ENCODE measurements around the gene GPX1.

DNA sequence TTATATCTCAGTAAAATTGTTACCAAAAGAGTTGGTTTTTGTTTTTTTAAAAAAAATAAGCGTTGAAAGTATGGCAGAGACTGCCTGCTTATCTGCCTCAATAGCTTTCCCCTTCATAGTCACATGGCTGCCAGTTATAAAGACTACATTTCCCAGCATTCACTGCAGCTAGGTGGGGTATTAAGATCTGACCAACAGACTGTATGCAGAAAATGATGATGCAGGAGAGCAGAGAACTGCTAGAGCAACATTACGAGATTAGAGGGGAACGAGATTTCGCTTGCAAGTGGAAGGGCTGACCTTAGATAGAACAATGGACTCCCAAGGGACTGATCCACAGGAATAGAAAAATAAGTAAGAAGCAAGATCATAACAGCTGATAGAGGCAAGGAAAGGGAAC lies 39.3 kb upstream of the GPX1 start:
- no peak for TF ChIP-seq NFRKB (IDR thresholded peaks at IDR 0.05)
- no peak for TF ChIP-seq CTBP1 (IDR thresholded peaks at IDR 0.05; ENCODE audit: borderline replicate concordance)
- TF ChIP-seq FOXM1 (IDR thresholded peaks at IDR 0.05; ENCODE audit: borderline replicate concordance), result no peak
- no peak for TF ChIP-seq FOXK2 (IDR thresholded peaks at IDR 0.05)
- TF ChIP-seq, protein P1, sequence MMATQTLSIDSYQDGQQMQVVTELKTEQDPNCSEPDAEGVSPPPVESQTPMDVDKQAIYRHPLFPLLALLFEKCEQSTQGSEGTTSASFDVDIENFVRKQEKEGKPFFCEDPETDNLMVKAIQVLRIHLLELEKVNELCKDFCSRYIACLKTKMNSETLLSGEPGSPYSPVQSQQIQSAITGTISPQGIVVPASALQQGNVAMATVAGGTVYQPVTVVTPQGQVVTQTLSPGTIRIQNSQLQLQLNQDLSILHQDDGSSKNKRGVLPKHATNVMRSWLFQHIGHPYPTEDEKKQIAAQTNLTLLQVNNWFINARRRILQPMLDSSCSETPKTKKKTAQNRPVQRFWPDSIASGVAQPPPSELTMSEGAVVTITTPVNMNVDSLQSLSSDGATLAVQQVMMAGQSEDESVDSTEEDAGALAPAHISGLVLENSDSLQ (IDR thresholded peaks at IDR 0.05), result no peak
- no peak for TF ChIP-seq ELF4 (IDR thresholded peaks at IDR 0.05)
- no peak for TF ChIP-seq BHLHE40 (IDR thresholded peaks at IDR 0.05; ENCODE audit: borderline replicate concordance)
- no peak for TF ChIP-seq FOXA1 (IDR thresholded peaks at IDR 0.05)
- TF ChIP-seq LEF1 (IDR thresholded peaks at IDR 0.05; ENCODE audit: borderline replicate concordance), result no peak
- no peak for TF ChIP-seq HDGF (IDR thresholded peaks at IDR 0.05; ENCODE audit: borderline replicate concordance)
- no peak for TF ChIP-seq ARNT (IDR thresholded peaks at IDR 0.05)
- TF ChIP-seq ZNF384 (IDR thresholded peaks at IDR 0.05), result no peak
- no peak for TF ChIP-seq SUZ12 (IDR thresholded peaks at IDR 0.05)
